ENCODE results near the gene NOXRED1. TPM values are rescaled to one million over a fixed set of nuclear protein-coding genes. Genes with fewer than 3 reads are reported as not detected.

NOXRED1 gene
- polyA plus RNA-seq, 1 donor (not counting 4 experiments of a cell fraction or from before 2014, with no cell fraction given): 0.33 TPM

- DNase-seq (ENCODE audit: low read depth, low spot score): no peak
- Histone ChIP-seq H3K27ac (ENCODE audit: control insufficient read depth, insufficient read depth, low read length) (no peak overlapping the region), H2AFZ (ENCODE audit: control insufficient read depth, low read length) (no peak overlapping the region), H3K27me3 (ENCODE audit: control insufficient read depth, extremely low read depth, insufficient read depth, low read length) (no peaks in the 10 kb centered on the region), H3K9me3 (ENCODE audit: control insufficient read depth, low read depth, low read length) (no peaks in the 10 kb centered on the region), H3K9ac (ENCODE audit: control insufficient read depth, extremely low read depth, insufficient read depth, low read length) (no peak overlapping the region), H4K20me1 (ENCODE audit: control insufficient read depth, extremely low read depth, insufficient read depth, low read length) (no peaks in the 10 kb centered on the region), H3K4me3 (ENCODE audit: control insufficient read depth in 2 of 3, extremely low read depth in 1 of 3, insufficient read depth in 2 of 3, low read depth in 1 of 3, low read length in 3 of 3) (no peak overlapping the region), H3K36me3 (ENCODE audit: control insufficient read depth in 2 of 2, extremely low read depth in 1 of 2, insufficient read depth in 2 of 2, low read length in 2 of 2) (no peaks in the 10 kb centered on the region), H3K4me1 (ENCODE audit: control insufficient read depth, extremely low read depth, insufficient read depth, low read length) (peaks cover 11% of the 10 kb centered on the region), H3K79me2 (ENCODE audit: control insufficient read depth, insufficient read depth, low read length) (peaks cover 15% of the 10 kb centered on the region), H3K9me1 (ENCODE audit: control insufficient read depth, extremely low read depth, insufficient read depth, low read length) (no peaks in the 10 kb centered on the region), H3K4me2 (ENCODE audit: control insufficient read depth, extremely low read depth, insufficient read depth, low read depth, low read length) (no peak overlapping the region)
- dilution Hi-C loops (cut with MboI; ENCODE audit: extremely low pct_ligation_motif_present, low sequenced_read_pairs): no loop called here
- no peak for TF ChIP-seq EZH2 (IDR thresholded peaks at IDR 0.05; ENCODE audit: low read length)
- TF ChIP-seq CTCF (optimal IDR thresholded peaks at IDR 0.05 in 1 of 3, IDR thresholded peaks at IDR 0.05 in 1 of 3, conservative IDR thresholded peaks at IDR 0.05 in 1 of 3; ENCODE audit: extremely low read depth in 1 of 3, insufficient read depth in 2 of 3, low read length in 3 of 3): no peak
- FAIRE-seq: no peak
Observed at GRCh38 chr14:77378701-77379100, 44.6 kb downstream of the NOXRED1 start.

GRCh38 chr14:77377502-77377844 lies 45.9 kb downstream of the NOXRED1 start:
- DNase-seq (ENCODE audit: low read depth, low spot score) (no peak), FAIRE-seq (no peak)
- H4K20me1 ChIP-seq (ENCODE audit: control insufficient read depth, extremely low read depth, insufficient read depth, low read length): no peaks in the 10 kb centered on the region
- H3K9ac ChIP-seq (ENCODE audit: control insufficient read depth, extremely low read depth, insufficient read depth, low read length): peak overlapping the region; percentile 87
- no peak for TF ChIP-seq EZH2 (IDR thresholded peaks at IDR 0.05; ENCODE audit: low read length)
- TF ChIP-seq CTCF (optimal IDR thresholded peaks at IDR 0.05 in 1 of 3, IDR thresholded peaks at IDR 0.05 in 1 of 3, conservative IDR thresholded peaks at IDR 0.05 in 1 of 3; ENCODE audit: extremely low read depth in 1 of 3, insufficient read depth in 2 of 3, low read length in 3 of 3): no peak
- peak overlapping the region; percentile 75 to 84 (median 82) for H3K4me3 ChIP-seq (ENCODE audit: control insufficient read depth in 2 of 3, extremely low read depth in 1 of 3, insufficient read depth in 2 of 3, low read depth in 1 of 3, low read length in 3 of 3)
- H3K79me2 ChIP-seq (ENCODE audit: control insufficient read depth, insufficient read depth, low read length): peaks cover 18% of the 10 kb centered on the region
- H3K27me3 ChIP-seq (ENCODE audit: control insufficient read depth, extremely low read depth, insufficient read depth, low read length): no peaks in the 10 kb centered on the region
- H3K4me2 ChIP-seq (ENCODE audit: control insufficient read depth, extremely low read depth, insufficient read depth, low read depth, low read length): peak overlapping the region; percentile 93
- H3K9me1 ChIP-seq (ENCODE audit: control insufficient read depth, extremely low read depth, insufficient read depth, low read length): no peaks in the 10 kb centered on the region
- peak overlapping the region; percentile 95 for H2AFZ ChIP-seq (ENCODE audit: control insufficient read depth, low read length)
- no peaks in the 10 kb centered on the region for H3K9me3 ChIP-seq (ENCODE audit: control insufficient read depth, low read depth, low read length)
- H3K27ac ChIP-seq (ENCODE audit: control insufficient read depth, insufficient read depth, low read length): no peak overlapping the region
- no peaks in the 10 kb centered on the region for H3K36me3 ChIP-seq (ENCODE audit: control insufficient read depth in 2 of 2, extremely low read depth in 1 of 2, insufficient read depth in 2 of 2, low read length in 2 of 2)
- dilution Hi-C loops (cut with MboI; ENCODE audit: extremely low pct_ligation_motif_present, low sequenced_read_pairs): no loop called here
- H3K4me1 ChIP-seq (ENCODE audit: control insufficient read depth, extremely low read depth, insufficient read depth, low read length): peaks cover 11% of the 10 kb centered on the region
